ENCODE measurements around the gene FOSL2.

Gene FOSL2

GRCh38 chr2:28413899-28414295, 21.2 kb downstream of the FOSL2 start:
- FAIRE-seq: no peak

- no peak for FAIRE-seq
Observed at GRCh38 chr2:28414583-28414982, 21.9 kb downstream of the FOSL2 start.

GRCh38 chr2:28415010-28415409, 22.4 kb downstream of the FOSL2 start:
- FAIRE-seq: no peak

GRCh38 chr2:28415715-28416114, 23.1 kb downstream of the FOSL2 start:
- no peak for FAIRE-seq

GRCh38 chr2:28419003-28419402, 26.3 kb downstream of the FOSL2 start:
- no peak for FAIRE-seq

- FAIRE-seq: no peak
Observed at GRCh38 chr2:28419443-28420270, 27.0 kb downstream of the FOSL2 start.

GRCh38 chr2:28420722-28421121, 28.1 kb downstream of the FOSL2 start:
- FAIRE-seq: no peak

GRCh38 chr2:28422908-28423741, 30.5 kb downstream of the FOSL2 start:
- FAIRE-seq: no peak

GRCh38 chr2:28423856-28424605, 31.4 kb downstream of the FOSL2 start:
- FAIRE-seq: no peak

- no peak for FAIRE-seq
Observed at GRCh38 chr2:28424799-28425463, 32.3 kb downstream of the FOSL2 start.

GRCh38 chr2:28425464-28425835, 32.8 kb downstream of the FOSL2 start:
- no peak for FAIRE-seq

GRCh38 chr2:28427741-28428415, 35.2 kb downstream of the FOSL2 start:
- no peak for FAIRE-seq

- FAIRE-seq: no peak
Observed at GRCh38 chr2:28428486-28428885, 35.8 kb downstream of the FOSL2 start.

GRCh38 chr2:28429636-28430376, 37.1 kb downstream of the FOSL2 start:
- no peak for FAIRE-seq

- no peak for FAIRE-seq
Observed at GRCh38 chr2:28430377-28430765, 37.7 kb downstream of the FOSL2 start.

- FAIRE-seq: no peak
Observed at GRCh38 chr2:28430788-28431418, 38.2 kb downstream of the FOSL2 start.

- no peak for FAIRE-seq
Observed at GRCh38 chr2:28431741-28432140, 39.1 kb downstream of the FOSL2 start.

- no peak for FAIRE-seq
Observed at GRCh38 chr2:28432362-28432761, 39.7 kb downstream of the FOSL2 start.

- FAIRE-seq: no peak
Observed at GRCh38 chr2:28433215-28433614, 40.6 kb downstream of the FOSL2 start.

GRCh38 chr2:28433935-28434599, 41.4 kb downstream of the FOSL2 start:
- no peak for FAIRE-seq
